ENCODE data around the gene SLC24A3.

DNA sequence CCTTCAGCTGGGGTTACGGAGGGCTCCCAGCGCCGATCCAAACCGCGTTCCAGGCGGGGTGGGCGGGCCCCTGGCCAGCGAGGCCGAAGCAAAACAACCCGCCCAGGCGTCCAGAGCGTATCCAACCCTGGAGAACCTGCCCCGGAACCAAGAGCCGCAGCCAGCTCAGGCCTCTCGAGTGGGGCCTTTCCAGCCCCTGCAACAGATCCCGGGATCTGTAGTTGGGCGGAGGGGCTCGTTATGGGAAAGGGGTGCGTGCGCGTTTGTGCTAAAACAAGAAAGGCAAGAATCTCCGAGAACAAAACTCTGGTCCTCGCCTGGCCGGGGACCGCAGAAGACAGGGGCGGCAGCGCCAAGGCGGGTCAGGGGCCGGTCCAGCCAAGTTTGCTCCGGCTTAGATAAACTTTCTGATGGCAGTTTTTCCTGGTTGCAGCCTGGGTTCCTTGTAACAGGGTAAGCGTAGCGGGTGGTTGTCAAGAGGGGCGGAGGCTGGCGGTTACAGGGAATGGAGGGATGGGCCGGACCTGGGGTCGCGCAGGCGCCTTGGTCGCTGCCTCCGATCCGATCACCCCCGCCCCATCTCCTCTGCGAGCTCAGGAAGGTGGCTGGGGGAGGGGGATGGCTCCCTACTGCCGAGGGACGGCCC lies 545.2 kb downstream of the SLC24A3 start:
- TF ChIP-seq CTCF (conservative IDR thresholded peaks at IDR 0.05; ENCODE audit: low read length) (no peak), EZH2phosphoT487 (IDR thresholded peaks at IDR 0.05; ENCODE audit: borderline replicate concordance) (no peak)
